Fibroblast of lung (primary cell): ENCODE results near the gene MYH1.

Experiments
- CTCF ChIP-seq, 2 donors: IDR thresholded peaks in 1 of 2; conservative IDR thresholded peaks in 1 of 2; 1 replicate in 1 of 2; 2 replicates in 1 of 2; pipeline ENCODE4 v1.5.1; 2011 to 2012; ENCODE audit warnings: low read length in 2 of 2, control low read depth in 1 of 2, inconsistent platforms in 1 of 2, low read depth in 1 of 2, mild to moderate bottlenecking in 1 of 2
- EZH2 ChIP-seq: IDR thresholded peaks from 2 replicates; pipeline ENCODE4 v1.5.1; 2012; ENCODE audit warnings: low read length, control low read depth, mild to moderate bottlenecking; ENCODE audit errors: missing control alignments

GRCh38 chr17:10492004-10492403 is 26.3 kb downstream of the MYH1 start:
- TF ChIP-seq CTCF (conservative IDR thresholded peaks at IDR 0.05 in 1 of 2, IDR thresholded peaks at IDR 0.05 in 1 of 2; ENCODE audit: low read depth in 1 of 2, low read length in 2 of 2): no peak
- TF ChIP-seq EZH2: no peak
